GM19455 (cell line): Measurements from ENCODE around the gene OR4K5.
"Not testable (repeated sequence)": the region's sequence is repeated elsewhere in the genome, so short reads cannot be mapped to it uniquely, and the experiment has no call there.

Experiments used
- ATAC-seq: cut with Tn5 transposase; IDR thresholded peaks from one replicate; pipeline ENCODE4 v1.9.1; 2021; ENCODE audit not compliant: unreplicated experiment

OR4K5 gene

GRCh38 chr14:19920021-19920657 is at the start of gene OR4K5:
OR4K5 (plus strand) TSS chr14:19920607; CDS start chr14:19920607, 0 bp downstream.
- no peak for ATAC-seq

GRCh38 chr14:19873178-19873577 is 47.2 kb upstream of the OR4K5 start:
- no peak for ATAC-seq

- ATAC-seq = no peak
Observed at GRCh38 chr14:19874842-19875241, 45.6 kb upstream of the OR4K5 start, which contains the start of gene OR4K2. OR4K2 (plus strand) TSS chr14:19875142; CDS start chr14:19876268, 1,126 bp downstream.

- no peak for ATAC-seq
Observed at GRCh38 chr14:19878029-19878642, 42.3 kb upstream of the OR4K5 start.

GRCh38 chr14:19895282-19895681 is 25.1 kb upstream of the OR4K5 start:
- ATAC-seq = no peak

- no peak for ATAC-seq
Observed at GRCh38 chr14:19900999-19901398, 19.4 kb upstream of the OR4K5 start.

- no peak for ATAC-seq
Observed at GRCh38 chr14:19902409-19902808, 18.0 kb upstream of the OR4K5 start.

GRCh38 chr14:19906665-19907064 is 13.7 kb upstream of the OR4K5 start:
- ATAC-seq = no peak

GRCh38 chr14:19911114-19911513 is 9.3 kb upstream of the OR4K5 start:
- ATAC-seq = no peak

- ATAC-seq = no peak
Observed at GRCh38 chr14:19917243-19917642, 3.2 kb upstream of the OR4K5 start.

- ATAC-seq = no peak
Observed at GRCh38 chr14:19917955-19918518, 2.4 kb upstream of the OR4K5 start.

GRCh38 chr14:19918553-19919264 is 1.7 kb upstream of the OR4K5 start:
- ATAC-seq = no peak

- no peak for ATAC-seq
Observed at GRCh38 chr14:19930617-19931016, 10.2 kb downstream of the OR4K5 start, which contains the start of gene OR4K1. OR4K1 (plus strand) TSS chr14:19930917; CDS start chr14:19935667, 4,750 bp downstream.

- ATAC-seq = no peak
Observed at GRCh38 chr14:19941668-19942067, 21.3 kb downstream of the OR4K5 start.

GRCh38 chr14:19947413-19948090 is 27.1 kb downstream of the OR4K5 start:
- no peak for ATAC-seq

GRCh38 chr14:19949218-19949617 is 28.8 kb downstream of the OR4K5 start:
- no peak for ATAC-seq

GRCh38 chr14:19969735-19970134 is 49.3 kb downstream of the OR4K5 start:
- not testable (repeated sequence) for ATAC-seq
